Measurements from ENCODE around the gene BPIFB6.

DNA sequence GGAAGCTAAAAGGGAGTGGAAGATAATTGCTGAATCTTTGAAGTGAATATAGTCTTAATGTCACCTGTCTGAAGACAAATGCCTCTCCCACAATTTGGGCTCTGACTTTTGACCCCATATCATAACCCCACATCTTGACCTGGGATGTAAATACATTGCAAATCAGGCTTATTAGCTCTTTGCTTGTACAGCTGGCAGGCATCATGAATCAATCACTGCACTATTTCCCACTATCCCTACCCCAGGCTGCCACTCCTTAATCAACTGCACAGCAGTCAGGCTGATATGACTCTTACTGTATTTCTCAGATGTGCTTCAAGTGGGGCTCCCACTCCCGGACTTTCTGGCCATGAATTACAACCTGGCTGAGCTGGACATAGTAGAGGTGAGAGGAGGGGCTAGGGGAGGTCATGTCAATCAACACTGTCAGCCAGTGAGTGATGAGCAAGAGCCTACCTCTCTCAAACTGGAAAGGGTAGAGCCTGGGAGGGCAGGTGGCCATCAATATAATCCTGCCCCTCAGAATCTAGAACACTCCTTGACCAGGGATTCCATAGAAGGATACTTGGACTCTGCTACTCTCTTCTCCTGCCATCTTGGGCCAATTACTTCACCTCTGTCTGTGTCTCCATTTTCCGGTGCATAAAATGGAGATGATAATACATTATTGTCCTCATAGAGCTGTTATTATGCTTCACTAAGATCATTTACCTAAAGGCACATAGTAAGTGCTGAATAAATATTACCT is 11.7 kb downstream of the BPIFB6 start:
- TF ChIP-seq, protein P1, sequence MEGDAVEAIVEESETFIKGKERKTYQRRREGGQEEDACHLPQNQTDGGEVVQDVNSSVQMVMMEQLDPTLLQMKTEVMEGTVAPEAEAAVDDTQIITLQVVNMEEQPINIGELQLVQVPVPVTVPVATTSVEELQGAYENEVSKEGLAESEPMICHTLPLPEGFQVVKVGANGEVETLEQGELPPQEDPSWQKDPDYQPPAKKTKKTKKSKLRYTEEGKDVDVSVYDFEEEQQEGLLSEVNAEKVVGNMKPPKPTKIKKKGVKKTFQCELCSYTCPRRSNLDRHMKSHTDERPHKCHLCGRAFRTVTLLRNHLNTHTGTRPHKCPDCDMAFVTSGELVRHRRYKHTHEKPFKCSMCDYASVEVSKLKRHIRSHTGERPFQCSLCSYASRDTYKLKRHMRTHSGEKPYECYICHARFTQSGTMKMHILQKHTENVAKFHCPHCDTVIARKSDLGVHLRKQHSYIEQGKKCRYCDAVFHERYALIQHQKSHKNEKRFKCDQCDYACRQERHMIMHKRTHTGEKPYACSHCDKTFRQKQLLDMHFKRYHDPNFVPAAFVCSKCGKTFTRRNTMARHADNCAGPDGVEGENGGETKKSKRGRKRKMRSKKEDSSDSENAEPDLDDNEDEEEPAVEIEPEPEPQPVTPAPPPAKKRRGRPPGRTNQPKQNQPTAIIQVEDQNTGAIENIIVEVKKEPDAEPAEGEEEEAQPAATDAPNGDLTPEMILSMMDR (conservative IDR thresholded peaks at IDR 0.05) = no peak
- no peak for TF ChIP-seq EZH2 (IDR thresholded peaks at IDR 0.05; ENCODE audit: low read depth)
